Mesothelial cell of epicardium (in vitro differentiated cells): ENCODE data around the gene PTPRH. TPM values are rescaled to one million over a fixed set of nuclear protein-coding genes. Genes with fewer than 3 reads are reported as not detected.

Source experiments
- DNase-seq, 2 experiments: peaks; one replicate each; pipeline ENCODE4 v3.0.0; 2021; ENCODE audit warnings: low spot score in 2 of 2; ENCODE audit not compliant: unreplicated experiment in 2 of 2
- H3K27ac Mint-ChIP-seq: 2 replicates; pipeline ENCODE4 v1.8.0; 2021; ENCODE audit warnings: mixed read lengths
- H3K27me3 Mint-ChIP-seq: 2 replicates; pipeline ENCODE4 v1.8.0; 2021; ENCODE audit warnings: low read depth, mixed read lengths
- H3K36me3 Mint-ChIP-seq: 2 replicates; pipeline ENCODE4 v1.8.0; 2021; ENCODE audit warnings: mixed read lengths
- H3K4me1 Mint-ChIP-seq: 2 replicates; pipeline ENCODE4 v1.8.0; 2021; ENCODE audit warnings: mixed read lengths
- H3K4me3 Mint-ChIP-seq: 2 replicates; pipeline ENCODE4 v1.8.0; 2021; ENCODE audit warnings: mild to moderate bottlenecking, moderate library complexity, mixed read lengths
- H3K9me3 Mint-ChIP-seq: 2 replicates; pipeline ENCODE4 v1.8.0; 2021; ENCODE audit warnings: mixed read lengths
- total RNA-seq: library from RNA; stranded (reverse); gene quantifications from 3 replicates; pipeline ENCODE4 v1.2.1, GENCODE V29; 2021
- TF ChIP-seq, protein P1 (sequence below): fragments of 200-600 bp; sonication (generic); IDR thresholded peaks from one replicate; pipeline ENCODE4 v1.5.0; 2021; ENCODE audit warnings: antibody characterized with exemption; ENCODE audit not compliant: unreplicated experiment

The PTPRH gene
- total RNA-seq, 1 donor from 2014 or later = 10.4 TPM

DNA sequence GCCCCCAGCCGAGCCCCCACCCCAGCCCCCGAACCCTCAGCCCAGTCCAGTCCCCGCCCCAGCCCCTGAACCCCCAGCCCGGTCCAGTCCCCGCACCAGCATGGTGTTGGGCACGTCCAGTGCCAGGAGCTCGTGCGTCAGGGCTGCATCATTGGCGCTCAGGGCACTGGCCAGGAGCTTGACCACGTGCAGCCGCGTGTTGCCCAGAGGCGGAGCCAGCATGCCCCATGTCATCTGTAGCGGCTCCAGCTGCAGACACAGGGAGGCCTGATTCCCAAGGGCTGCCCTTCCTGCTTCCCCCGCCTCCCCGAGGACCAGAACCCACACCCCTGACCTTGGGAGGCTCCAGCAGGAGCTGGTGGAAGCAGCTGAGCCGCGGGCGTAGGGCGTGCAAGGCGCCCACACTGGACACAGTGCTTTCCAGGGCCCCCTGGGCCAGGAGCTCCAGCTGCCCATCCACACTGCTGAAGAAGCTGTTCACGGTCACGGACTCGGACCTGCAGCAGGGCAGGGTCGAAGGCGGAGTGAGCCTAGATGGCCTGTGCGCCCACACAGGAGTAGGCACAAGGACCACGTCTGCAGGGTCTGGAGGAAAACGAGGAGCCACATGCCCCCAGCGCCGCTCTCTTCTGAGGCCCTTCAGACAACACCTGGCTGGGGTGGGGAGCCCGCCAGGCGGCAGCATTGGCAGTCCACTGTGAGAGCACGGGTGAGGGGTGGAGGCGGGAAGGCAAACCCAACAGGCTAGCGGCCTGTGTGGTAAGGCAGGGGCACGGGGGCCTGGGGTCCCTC lies 32.0 kb upstream of the PTPRH start:
- Mint-ChIP-seq H3K4me3 (no peak overlapping the region), H3K36me3 (peaks cover 30% of the 10 kb centered on the region), H3K27ac (no peak overlapping the region), H3K27me3 (no peaks in the 10 kb centered on the region), H3K9me3 (no peaks in the 10 kb centered on the region), H3K4me1 (no peaks in the 10 kb centered on the region)
- DNase-seq = no peak
- TF ChIP-seq, protein P1, sequence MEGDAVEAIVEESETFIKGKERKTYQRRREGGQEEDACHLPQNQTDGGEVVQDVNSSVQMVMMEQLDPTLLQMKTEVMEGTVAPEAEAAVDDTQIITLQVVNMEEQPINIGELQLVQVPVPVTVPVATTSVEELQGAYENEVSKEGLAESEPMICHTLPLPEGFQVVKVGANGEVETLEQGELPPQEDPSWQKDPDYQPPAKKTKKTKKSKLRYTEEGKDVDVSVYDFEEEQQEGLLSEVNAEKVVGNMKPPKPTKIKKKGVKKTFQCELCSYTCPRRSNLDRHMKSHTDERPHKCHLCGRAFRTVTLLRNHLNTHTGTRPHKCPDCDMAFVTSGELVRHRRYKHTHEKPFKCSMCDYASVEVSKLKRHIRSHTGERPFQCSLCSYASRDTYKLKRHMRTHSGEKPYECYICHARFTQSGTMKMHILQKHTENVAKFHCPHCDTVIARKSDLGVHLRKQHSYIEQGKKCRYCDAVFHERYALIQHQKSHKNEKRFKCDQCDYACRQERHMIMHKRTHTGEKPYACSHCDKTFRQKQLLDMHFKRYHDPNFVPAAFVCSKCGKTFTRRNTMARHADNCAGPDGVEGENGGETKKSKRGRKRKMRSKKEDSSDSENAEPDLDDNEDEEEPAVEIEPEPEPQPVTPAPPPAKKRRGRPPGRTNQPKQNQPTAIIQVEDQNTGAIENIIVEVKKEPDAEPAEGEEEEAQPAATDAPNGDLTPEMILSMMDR = no peak

DNA sequence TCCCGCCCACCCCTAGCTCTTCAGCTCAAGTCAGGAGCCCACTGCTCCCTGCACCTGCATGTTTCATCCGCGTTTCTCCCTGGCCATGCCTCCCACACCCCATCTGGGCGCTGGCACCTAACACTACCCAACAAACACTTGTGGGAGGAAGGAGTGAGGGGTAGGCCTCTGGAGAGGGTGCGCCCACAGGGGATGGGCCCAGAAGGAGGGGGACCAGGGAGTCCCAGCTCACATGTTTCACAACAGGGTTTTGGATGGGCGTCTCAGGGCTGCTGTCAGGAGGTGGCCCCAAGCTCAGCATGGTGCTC lies 31.4 kb upstream of the PTPRH start:
- Mint-ChIP-seq H3K36me3 (peaks cover 34% of the 10 kb centered on the region), H3K27me3 (no peaks in the 10 kb centered on the region), H3K4me3 (no peak overlapping the region), H3K27ac (no peak overlapping the region), H3K4me1 (no peaks in the 10 kb centered on the region), H3K9me3 (no peaks in the 10 kb centered on the region)
- TF ChIP-seq, protein P1 = no peak
- no peak for DNase-seq

GRCh38 chr19:55239004-55239403 lies 29.7 kb upstream of the PTPRH start:
- Mint-ChIP-seq H3K9me3 (no peaks in the 10 kb centered on the region), H3K27ac (no peak overlapping the region), H3K4me3 (no peak overlapping the region), H3K36me3 (peaks cover 46% of the 10 kb centered on the region), H3K4me1 (no peaks in the 10 kb centered on the region), H3K27me3 (no peaks in the 10 kb centered on the region)
- no peak for DNase-seq
- TF ChIP-seq, protein P1 = no peak

DNA sequence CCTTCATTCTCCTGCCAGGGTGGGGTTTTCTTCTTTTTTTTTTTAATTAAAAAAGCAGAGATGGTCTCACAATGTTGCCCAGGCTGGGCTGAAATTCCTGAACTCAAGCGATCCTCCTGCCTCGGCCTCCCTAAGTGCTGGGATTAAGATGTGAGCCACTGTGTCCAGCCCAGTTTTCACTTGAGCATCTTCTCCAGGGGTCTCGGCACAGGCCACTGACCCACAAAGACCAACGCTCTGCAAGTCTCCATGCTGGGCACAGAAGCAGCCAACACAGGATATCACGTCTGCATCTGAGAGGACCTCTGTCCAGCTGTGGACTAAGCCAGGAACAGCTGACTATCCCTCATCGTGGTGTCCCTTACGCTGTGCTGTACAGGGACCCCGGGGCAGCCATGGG lies 28.7 kb upstream of the PTPRH start:
- no peaks in the 10 kb centered on the region for H3K4me1 Mint-ChIP-seq
- TF ChIP-seq, protein P1 = no peak
- H3K27ac Mint-ChIP-seq = no peak overlapping the region
- H3K36me3 Mint-ChIP-seq = peaks cover 46% of the 10 kb centered on the region
- no peaks in the 10 kb centered on the region for H3K9me3 Mint-ChIP-seq
- no peaks in the 10 kb centered on the region for H3K27me3 Mint-ChIP-seq
- DNase-seq = no peak
- H3K4me3 Mint-ChIP-seq = no peak overlapping the region

DNA sequence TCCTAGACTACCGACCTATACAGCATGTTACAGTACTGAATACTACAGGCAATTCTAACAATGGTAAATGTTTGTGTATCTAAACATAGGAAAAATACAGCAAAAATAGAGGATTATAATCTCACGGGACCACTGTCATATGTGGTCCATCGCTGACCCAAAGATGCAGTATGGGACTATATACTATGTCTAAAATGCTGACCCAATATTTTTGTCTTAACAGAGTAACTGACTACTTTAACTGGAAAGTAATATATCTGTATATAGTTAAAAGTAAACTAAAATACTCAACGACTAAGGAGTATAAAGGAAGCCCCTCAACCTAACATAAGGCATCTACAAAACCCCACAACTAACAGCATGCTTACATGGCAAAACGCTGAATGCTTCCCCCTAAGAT lies 23.7 kb upstream of the PTPRH start:
- Mint-ChIP-seq H3K4me1 (peaks cover 1% of the 10 kb centered on the region), H3K4me3 (no peak overlapping the region), H3K36me3 (peaks cover 32% of the 10 kb centered on the region), H3K27me3 (no peaks in the 10 kb centered on the region), H3K27ac (no peak overlapping the region), H3K9me3 (no peaks in the 10 kb centered on the region)
- TF ChIP-seq, protein P1 = no peak
- no peak for DNase-seq

DNA sequence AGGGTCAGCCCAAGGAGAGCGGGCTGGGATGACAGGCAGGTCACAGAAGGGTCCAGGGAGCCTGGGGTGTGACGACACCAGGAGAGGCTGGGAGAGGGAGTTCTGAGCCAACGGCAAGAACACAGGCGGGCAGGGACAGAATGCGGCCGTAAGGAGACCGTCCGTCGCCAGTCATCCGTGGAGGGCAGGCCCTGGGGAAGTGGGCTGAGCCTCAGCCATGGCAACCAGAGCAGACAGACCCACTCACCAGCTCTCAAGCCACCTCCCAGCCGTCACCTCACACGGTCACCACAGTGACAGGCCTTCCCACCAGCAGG lies 22.9 kb upstream of the PTPRH start:
- no peak overlapping the region for H3K27ac Mint-ChIP-seq
- H3K4me1 Mint-ChIP-seq = peaks cover 3% of the 10 kb centered on the region
- H3K36me3 Mint-ChIP-seq = peaks cover 30% of the 10 kb centered on the region
- H3K4me3 Mint-ChIP-seq = no peak overlapping the region
- TF ChIP-seq, protein P1 = no peak
- H3K9me3 Mint-ChIP-seq = no peaks in the 10 kb centered on the region
- no peaks in the 10 kb centered on the region for H3K27me3 Mint-ChIP-seq
- DNase-seq = no peak
